MM.1S (cell line): ENCODE measurements around the gene CACNA1C.

Source experiments
- DNase-seq: peaks from one replicate; pipeline ENCODE4 v3.0.0-alpha.2; 2015
- H2AFZ ChIP-seq: fragments of 300-600 bp; sonication (generic); 2 replicates; pipeline ENCODE4 v1.6.0; 2016; ENCODE audit warnings: antibody characterized with exemption, low read length
- H3F3A ChIP-seq: fragments of 300-600 bp; sonication (generic); 2 replicates; pipeline ENCODE4 v1.6.1; 2016; ENCODE audit warnings: mild to moderate bottlenecking, antibody characterized with exemption, low read length, moderate library complexity, mixed read lengths; ENCODE audit not compliant: insufficient read depth
- H3K27ac ChIP-seq: fragments of 300-600 bp; sonication (generic); 2 replicates; pipeline ENCODE4 v1.5.1; 2016; ENCODE audit warnings: mild to moderate bottlenecking, low read length
- H3K27me3 ChIP-seq: fragments of 300-600 bp; sonication (generic); replicated peaks from 2 replicates; pipeline ENCODE4 v1.6.0; 2016; ENCODE audit warnings: low read length; ENCODE audit not compliant: insufficient read depth
- H3K36me3 ChIP-seq: fragments of 300-600 bp; sonication (generic); replicated peaks from 2 replicates; pipeline ENCODE4 v1.6.1; 2016; ENCODE audit warnings: mild to moderate bottlenecking, low read length, mixed read lengths; ENCODE audit not compliant: insufficient read depth
- H3K4me1 ChIP-seq: fragments of 300-600 bp; sonication (generic); 2 replicates; pipeline ENCODE4 v1.6.1; 2016; ENCODE audit warnings: low read length, mixed read lengths
- H3K4me2 ChIP-seq: fragments of 300-600 bp; sonication (generic); 2 replicates; pipeline ENCODE4 v1.6.0; 2016; ENCODE audit warnings: low read depth, low read length
- H3K4me3 ChIP-seq: fragments of 300-600 bp; sonication (generic); 2 replicates; pipeline ENCODE4 v1.5.1; 2016; ENCODE audit warnings: low read length, mixed read lengths
- H3K79me2 ChIP-seq: fragments of 300-600 bp; sonication (generic); 2 replicates; pipeline ENCODE4 v1.6.1; 2016; ENCODE audit warnings: mixed run types, low read length, mixed read lengths
- H3K9ac ChIP-seq: fragments of 300-600 bp; sonication (generic); 2 replicates; pipeline ENCODE4 v1.6.1; 2016; ENCODE audit warnings: low read length, mixed read lengths
- H3K9me2 ChIP-seq: fragments of 300-600 bp; sonication (generic); replicated peaks from 2 replicates; pipeline ENCODE4 v1.6.1; 2016; ENCODE audit warnings: mild to moderate bottlenecking, low read length, mixed read lengths; ENCODE audit not compliant: insufficient read depth
- H3K9me3 ChIP-seq: fragments of 300-600 bp; sonication (generic); replicated peaks from 2 replicates; pipeline ENCODE4 v1.6.1; 2016; ENCODE audit warnings: mild to moderate bottlenecking, low read length, mixed read lengths; ENCODE audit not compliant: insufficient read depth
- H4K20me1 ChIP-seq: fragments of 300-600 bp; sonication (generic); 2 replicates; pipeline ENCODE4 v1.6.1; 2016; ENCODE audit warnings: mild to moderate bottlenecking, low read length, moderate library complexity, mixed read lengths; ENCODE audit not compliant: insufficient read depth
- EZH2 ChIP-seq: fragments of 300-600 bp; sonication (generic); optimal IDR thresholded peaks from 2 replicates; pipeline ENCODE3; 2017; ENCODE audit warnings: low read depth, mild to moderate bottlenecking, antibody characterized with exemption, low read length, mixed read lengths
- EZH2phosphoT487 ChIP-seq: fragments of 300-600 bp; sonication (generic); IDR thresholded peaks from 2 replicates; pipeline ENCODE4 v1.6.1; 2018; ENCODE audit warnings: antibody characterized with exemption, low read length
- TF ChIP-seq, protein P1 (sequence below): fragments of 300-600 bp; sonication (generic); IDR thresholded peaks from 2 replicates; pipeline ENCODE4 v1.5.1; 2016; ENCODE audit warnings: antibody characterized with exemption, low read length, mixed read lengths

CACNA1C gene

DNA sequence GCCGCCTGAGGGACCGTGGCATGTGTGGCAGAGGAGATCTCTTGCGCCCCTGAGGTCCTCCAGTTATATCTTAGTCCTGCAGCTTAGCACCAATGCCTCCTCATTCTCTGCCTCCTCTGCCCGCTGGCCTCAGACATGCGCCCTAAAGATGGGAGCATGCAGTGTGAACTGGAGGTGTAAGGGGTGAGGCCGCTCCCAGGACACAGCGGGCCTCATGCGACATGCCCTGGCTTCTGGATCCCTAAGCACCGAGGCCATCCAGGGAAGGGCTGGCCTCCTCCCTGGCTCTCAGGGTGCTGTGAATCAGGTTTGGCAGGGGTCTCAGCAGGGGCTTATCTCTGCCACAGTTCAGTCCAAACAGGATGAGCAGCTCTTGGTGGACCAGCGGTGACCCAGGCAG is 86.9 kb downstream of the CACNA1C start:
- Histone ChIP-seq H3K9me2 (no peaks in the 10 kb centered on the region), H3K9ac (no peak overlapping the region), H3K36me3 (no peaks in the 10 kb centered on the region), H3K27me3 (no peaks in the 10 kb centered on the region), H2AFZ (no peak overlapping the region), H3F3A (no peaks in the 10 kb centered on the region), H3K4me2 (no peak overlapping the region), H3K27ac (no peak overlapping the region), H4K20me1 (no peaks in the 10 kb centered on the region), H3K4me3 (no peak overlapping the region), H3K79me2 (no peaks in the 10 kb centered on the region), H3K9me3 (no peaks in the 10 kb centered on the region), H3K4me1 (no peaks in the 10 kb centered on the region)
- TF ChIP-seq EZH2: no peak
- no peak for DNase-seq

DNA sequence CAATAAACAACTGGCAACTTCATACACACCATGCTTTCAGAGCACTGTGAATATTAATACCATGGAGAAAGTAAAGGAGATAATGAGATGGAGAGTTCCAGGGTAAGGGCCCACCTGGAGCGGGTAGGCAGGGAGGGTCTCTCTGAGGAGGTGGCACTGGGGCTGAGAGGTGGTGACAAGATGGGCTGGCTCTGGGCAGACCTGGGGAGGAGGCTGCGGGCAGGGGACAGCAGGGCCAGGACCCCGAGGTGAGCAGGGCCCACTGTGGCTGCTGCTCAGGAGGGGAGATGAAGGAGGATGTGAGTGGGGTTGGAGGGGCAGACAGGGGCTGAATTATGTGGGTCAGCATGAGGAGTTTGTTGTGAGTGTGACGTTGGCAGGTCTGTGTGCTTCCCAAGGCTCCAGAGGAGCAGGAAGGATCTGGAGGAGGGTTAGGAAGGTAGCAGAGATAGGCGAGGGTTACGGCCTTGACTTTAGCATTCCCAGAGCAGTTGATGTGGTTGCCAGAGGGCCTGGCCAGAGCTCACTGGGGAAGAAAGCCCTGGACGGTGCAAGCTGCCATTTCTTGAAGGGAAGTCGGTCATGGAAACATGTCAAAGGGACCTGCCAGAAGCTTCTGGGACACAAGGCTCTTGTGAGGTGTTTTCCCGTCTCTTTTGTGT is 88.2 kb downstream of the CACNA1C start:
- H3K9me3 ChIP-seq: no peaks in the 10 kb centered on the region
- H3K4me2 ChIP-seq: no peak overlapping the region
- no peaks in the 10 kb centered on the region for H3K79me2 ChIP-seq
- no peaks in the 10 kb centered on the region for H3F3A ChIP-seq
- H3K9ac ChIP-seq: no peak overlapping the region
- no peaks in the 10 kb centered on the region for H4K20me1 ChIP-seq
- no peaks in the 10 kb centered on the region for H3K36me3 ChIP-seq
- H3K27me3 ChIP-seq: no peaks in the 10 kb centered on the region
- H3K27ac ChIP-seq: no peak overlapping the region
- DNase-seq: no peak
- H2AFZ ChIP-seq: no peak overlapping the region
- no peak overlapping the region for H3K4me3 ChIP-seq
- H3K9me2 ChIP-seq: no peaks in the 10 kb centered on the region
- no peaks in the 10 kb centered on the region for H3K4me1 ChIP-seq
- TF ChIP-seq EZH2phosphoT487: no peak
- no peak for TF ChIP-seq EZH2
- TF ChIP-seq, protein P1, sequence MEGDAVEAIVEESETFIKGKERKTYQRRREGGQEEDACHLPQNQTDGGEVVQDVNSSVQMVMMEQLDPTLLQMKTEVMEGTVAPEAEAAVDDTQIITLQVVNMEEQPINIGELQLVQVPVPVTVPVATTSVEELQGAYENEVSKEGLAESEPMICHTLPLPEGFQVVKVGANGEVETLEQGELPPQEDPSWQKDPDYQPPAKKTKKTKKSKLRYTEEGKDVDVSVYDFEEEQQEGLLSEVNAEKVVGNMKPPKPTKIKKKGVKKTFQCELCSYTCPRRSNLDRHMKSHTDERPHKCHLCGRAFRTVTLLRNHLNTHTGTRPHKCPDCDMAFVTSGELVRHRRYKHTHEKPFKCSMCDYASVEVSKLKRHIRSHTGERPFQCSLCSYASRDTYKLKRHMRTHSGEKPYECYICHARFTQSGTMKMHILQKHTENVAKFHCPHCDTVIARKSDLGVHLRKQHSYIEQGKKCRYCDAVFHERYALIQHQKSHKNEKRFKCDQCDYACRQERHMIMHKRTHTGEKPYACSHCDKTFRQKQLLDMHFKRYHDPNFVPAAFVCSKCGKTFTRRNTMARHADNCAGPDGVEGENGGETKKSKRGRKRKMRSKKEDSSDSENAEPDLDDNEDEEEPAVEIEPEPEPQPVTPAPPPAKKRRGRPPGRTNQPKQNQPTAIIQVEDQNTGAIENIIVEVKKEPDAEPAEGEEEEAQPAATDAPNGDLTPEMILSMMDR: no peak

DNA sequence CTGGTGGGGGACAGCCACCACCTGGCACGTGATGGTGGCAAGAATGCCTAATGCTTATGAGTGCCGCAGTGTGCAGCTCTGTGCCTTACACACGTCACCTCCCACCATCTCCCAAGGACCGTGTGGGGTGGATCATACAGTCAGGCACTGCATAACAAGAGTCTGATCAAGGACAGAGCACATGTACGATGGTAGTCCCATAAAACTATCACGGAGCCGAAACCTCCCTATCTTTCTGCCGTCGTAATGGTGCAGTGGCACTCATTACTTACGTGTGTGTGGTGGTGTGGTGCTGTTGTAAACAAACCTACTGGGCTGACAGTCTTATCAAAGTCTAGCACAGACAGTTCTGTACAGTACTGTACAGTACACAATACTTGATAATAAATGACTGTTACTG is 89.3 kb downstream of the CACNA1C start:
- no peaks in the 10 kb centered on the region for H3K79me2 ChIP-seq

DNA sequence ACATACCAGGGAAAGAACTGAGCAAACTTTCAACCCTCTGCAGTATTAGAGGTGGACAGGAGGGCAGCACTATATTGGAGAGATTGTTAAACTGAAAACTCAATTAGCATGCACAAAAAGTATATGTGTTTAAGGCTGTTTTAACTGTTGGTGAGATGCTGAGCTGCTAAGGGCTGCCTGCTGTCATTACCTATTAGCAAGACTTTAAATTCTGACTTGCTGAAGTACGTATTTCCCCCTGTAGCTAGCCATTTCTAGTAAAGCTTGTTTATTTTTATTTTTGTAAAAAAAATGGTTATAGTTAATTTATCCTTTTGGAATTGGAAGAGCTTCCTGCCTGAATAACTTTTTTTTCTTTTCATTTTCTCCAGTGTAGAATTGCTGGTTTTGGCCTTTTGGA is 92.2 kb downstream of the CACNA1C start:
- TF ChIP-seq EZH2phosphoT487 (no peak), EZH2 (no peak)
- TF ChIP-seq, protein P1: no peak
- Histone ChIP-seq H3K79me2 (no peaks in the 10 kb centered on the region), H3K4me1 (no peaks in the 10 kb centered on the region), H3F3A (no peaks in the 10 kb centered on the region), H3K9me3 (no peaks in the 10 kb centered on the region), H3K4me2 (no peak overlapping the region), H4K20me1 (no peaks in the 10 kb centered on the region), H3K27ac (no peak overlapping the region), H3K27me3 (no peaks in the 10 kb centered on the region), H3K9ac (no peak overlapping the region), H2AFZ (no peak overlapping the region), H3K36me3 (no peaks in the 10 kb centered on the region), H3K4me3 (no peak overlapping the region), H3K9me2 (no peaks in the 10 kb centered on the region)
- no peak for DNase-seq

More for the DNA sequence above, 89.3 kb downstream of the CACNA1C start:
- H3K27ac ChIP-seq: no peak overlapping the region
- H3K9ac ChIP-seq: no peak overlapping the region
- no peaks in the 10 kb centered on the region for H3K9me2 ChIP-seq
- no peak for DNase-seq
- no peaks in the 10 kb centered on the region for H3K9me3 ChIP-seq
- no peak overlapping the region for H3K4me2 ChIP-seq
- no peaks in the 10 kb centered on the region for H3F3A ChIP-seq
- no peaks in the 10 kb centered on the region for H3K27me3 ChIP-seq
- TF ChIP-seq EZH2 (no peak), EZH2phosphoT487 (no peak)
- TF ChIP-seq, protein P1: no peak
- no peaks in the 10 kb centered on the region for H4K20me1 ChIP-seq
- no peaks in the 10 kb centered on the region for H3K36me3 ChIP-seq
- H3K4me3 ChIP-seq: no peak overlapping the region
- H2AFZ ChIP-seq: no peak overlapping the region
- no peaks in the 10 kb centered on the region for H3K4me1 ChIP-seq
